ENCODE results near the gene TRAPPC14. TPM values are rescaled to one million over a fixed set of nuclear protein-coding genes. Genes with fewer than 3 reads are reported as not detected.

TRAPPC14 gene
- total and polyA plus RNA-seq, 9 of the 15 experiments (the other 6 are each of a cell fraction or from before 2014, with no cell fraction given), result 0.42 to 45.9 (median 18.2) TPM

- TF ChIP-seq ZBTB34 (CRISPR knock-in tag; IDR thresholded peaks at IDR 0.05) (no peak), DLX4 (CRISPR knock-in tag; IDR thresholded peaks at IDR 0.05) (no peak), CHD1 (IDR thresholded peaks at IDR 0.05; ENCODE audit: low read length) (peak; percentile 56), HLTF (IDR thresholded peaks at IDR 0.05) (peak; percentile 46; the same call in 1 of the 2 replicates), MLX (CRISPR knock-in tag; conservative IDR thresholded peaks at IDR 0.05) (0 out of 4 replicates have a peak, but pooled peaks of 1 of the 2 experiments have one; percentile 57), NR2F6 (CRISPR knock-in tag; IDR thresholded peaks at IDR 0.05) (peak; percentile 73; the same call in 1 of the 2 replicates), GABPA (tag; conservative IDR thresholded peaks at IDR 0.05; ENCODE audit: low read depth) (peak; percentile 97), ZNF408 (CRISPR knock-in tag; IDR thresholded peaks at IDR 0.05; ENCODE audit: low read depth) (no peak), SREBF2 (CRISPR knock-in tag; IDR thresholded peaks at IDR 0.05) (0 out of 2 replicates have a peak, but pooled peaks have one; percentile 35), TRIM24 (IDR thresholded peaks at IDR 0.05) (peak in 1 of 2 experiments; percentile 36; a peak in 1 of 4 replicates), RAD21 (CRISPR knock-in tag; conservative IDR thresholded peaks at IDR 0.05 in 1 of 2, IDR thresholded peaks at IDR 0.05 in 1 of 2) (peak in 1 of 2 experiments; percentile 8; a peak in 1 of 4 replicates), TFAP4 (CRISPR knock-in tag; IDR thresholded peaks at IDR 0.05; ENCODE audit: borderline replicate concordance) (peak; percentile 81), THAP12 (CRISPR knock-in tag; IDR thresholded peaks at IDR 0.05) (0 out of 2 replicates have a peak, but pooled peaks have one; percentile 15), ETV5 (CRISPR knock-in tag; IDR thresholded peaks at IDR 0.05; ENCODE audit: low read depth) (peak; percentile 52; the same call in 1 of the 2 replicates), ZNF431 (CRISPR knock-in tag; IDR thresholded peaks at IDR 0.05) (no peak), ZBTB9 (CRISPR knock-in tag; IDR thresholded peaks at IDR 0.05) (0 out of 2 replicates have a peak, but pooled peaks have one; percentile 9)
These were observed at the start of gene TRAPPC14 (continued) for GRCh38 chr7:100158229-100159098.
